ENCODE data around the gene GSDME. TPM values are rescaled to one million over a fixed set of nuclear protein-coding genes. Genes with fewer than 3 reads are reported as not detected.

The GSDME gene
- total RNA-seq, 3 donors from 2014 or later = 12.3 to 33.5 (median 15.1) TPM

DNA sequence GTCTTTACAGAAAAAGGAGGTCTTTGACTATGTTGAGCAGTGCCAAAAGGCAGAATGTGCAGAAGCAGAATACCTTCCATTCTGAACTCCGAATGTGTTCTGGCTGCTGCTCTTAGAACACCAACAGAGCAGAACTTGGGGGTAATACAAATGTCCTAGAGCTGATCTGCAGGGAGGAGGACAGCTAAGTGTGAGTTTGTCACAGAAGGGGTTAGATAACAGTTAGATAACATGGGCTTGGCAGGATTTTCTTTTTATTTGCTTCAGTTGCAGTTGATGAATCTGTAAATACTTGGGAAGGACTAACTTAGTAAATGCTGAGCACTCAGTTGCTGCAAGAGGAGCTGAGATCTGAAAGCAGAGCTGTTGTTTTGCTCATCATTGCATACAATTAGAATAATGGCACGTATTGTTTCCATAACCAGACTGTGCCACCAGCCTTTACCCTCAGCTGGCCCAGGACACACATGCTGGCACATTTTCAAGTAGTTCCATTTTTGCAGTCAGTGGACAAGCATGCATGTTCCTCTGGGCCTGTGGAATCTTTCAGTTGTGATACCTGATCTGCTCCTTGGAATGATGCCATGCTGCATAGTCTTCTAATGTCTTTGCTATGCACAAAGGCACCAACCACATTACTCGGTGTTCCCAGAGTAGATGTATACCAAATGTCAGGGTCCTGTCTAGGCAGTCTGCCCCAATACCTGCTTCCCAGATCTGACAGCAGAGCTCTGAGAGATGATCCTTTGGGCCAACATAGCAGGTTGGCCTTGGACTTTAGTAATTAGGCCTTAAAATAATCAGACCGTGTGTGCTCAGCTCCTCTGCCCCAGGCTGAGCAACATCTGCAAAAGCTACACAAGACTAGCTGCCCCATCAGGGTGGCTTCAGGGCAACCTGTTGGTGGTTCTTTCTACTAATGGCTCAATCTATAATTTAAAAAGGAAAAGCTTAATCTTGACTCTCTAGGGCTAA lies 55.7 kb downstream of the GSDME start:
- Histone ChIP-seq H3K27ac (peak overlapping the region in 1 of 2 donors; percentile 26), H3K4me3 (no peak overlapping the region), H3K4me1 (peaks cover 0 to 9% of the 10 kb centered on the region in 2 donors), H3K9me3 (no peaks in the 10 kb centered on the region), H3K27me3 (no peaks in the 10 kb centered on the region), H3K36me3 (no peaks in the 10 kb centered on the region)
- DNase-seq (ENCODE audit: low spot score in 2 of 2) = peak in 1 of 2 donors; percentile 41
- intact Hi-C loops (cut with DNase I; ENCODE audit: low total_unique reads) = no loop called here
- no peak for TF ChIP-seq POLR2A (IDR thresholded peaks at IDR 0.05)
- TF ChIP-seq POLR2AphosphoS5 (IDR thresholded peaks at IDR 0.05) = no peak

DNA sequence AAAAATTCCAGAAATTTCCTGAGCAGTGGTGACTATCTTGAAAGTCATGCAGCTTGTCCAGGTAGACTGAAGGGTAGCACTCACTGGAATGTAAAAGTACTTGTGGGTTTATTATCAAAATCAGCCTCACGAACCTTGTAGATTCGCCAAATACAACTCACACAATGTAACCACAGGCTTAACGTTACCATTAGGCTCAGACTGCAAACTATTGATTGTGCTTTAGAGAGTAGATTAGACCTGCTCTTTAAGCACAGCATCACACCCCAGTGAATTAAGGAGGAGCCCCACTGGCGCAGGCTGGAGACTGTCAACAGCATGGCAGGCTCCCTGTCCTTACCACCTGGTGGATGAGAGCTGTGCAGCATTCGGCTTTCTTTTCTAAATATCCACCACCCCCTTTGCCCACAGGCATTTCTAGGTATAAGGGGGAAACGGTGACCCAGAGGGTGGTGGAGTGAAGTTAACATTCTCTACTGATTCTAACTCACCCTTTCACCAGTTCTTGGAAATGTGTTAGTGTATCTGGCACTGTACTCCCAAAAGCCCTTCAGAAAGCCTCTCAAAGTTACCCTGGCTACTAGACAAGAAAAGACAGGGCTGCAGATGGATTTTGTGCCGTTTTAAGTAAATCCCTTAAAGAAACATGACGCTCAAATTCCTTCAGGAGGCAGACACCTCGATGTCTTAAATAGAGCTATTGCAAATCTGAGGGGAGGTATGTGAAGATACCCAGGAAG lies 56.6 kb downstream of the GSDME start:
- no peaks in the 10 kb centered on the region for H3K36me3 ChIP-seq
- intact Hi-C loops (cut with DNase I; ENCODE audit: low total_unique reads) = no loop called here

DNA sequence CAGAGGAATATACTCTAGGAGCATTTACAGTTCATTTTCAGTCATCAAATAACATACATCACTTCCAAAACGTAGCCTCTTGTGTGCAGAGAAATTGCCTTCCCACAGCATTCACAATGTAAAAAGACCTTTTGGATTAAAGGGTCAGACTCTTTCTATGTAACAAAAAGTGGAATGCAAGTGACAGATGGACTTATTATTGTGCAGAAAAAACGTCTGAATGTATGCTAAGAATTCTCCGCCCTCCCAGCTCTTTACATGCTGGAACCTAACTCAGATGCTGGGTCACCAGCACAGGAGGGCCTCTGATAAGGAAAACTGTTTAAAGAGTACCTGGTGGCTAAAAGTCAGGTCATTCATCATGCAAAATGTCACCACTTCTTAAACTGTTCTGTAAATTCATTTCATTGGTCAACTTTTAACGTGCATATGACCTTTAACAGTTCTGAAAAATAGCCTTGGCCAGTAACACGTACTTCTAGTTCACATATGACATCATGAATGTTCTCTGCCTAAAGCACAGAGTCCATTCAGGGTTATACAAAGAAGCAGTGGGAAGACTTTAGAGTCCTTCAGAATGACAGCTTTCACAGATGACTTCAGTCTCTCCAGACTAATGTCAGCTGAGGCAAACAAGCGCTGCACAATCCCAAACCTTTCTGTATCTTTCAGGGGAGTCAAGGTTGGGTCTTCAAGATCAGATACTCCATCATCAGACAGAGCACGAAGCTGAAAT lies 58.6 kb downstream of the GSDME start:
- no peaks in the 10 kb centered on the region for H3K27me3 ChIP-seq
- intact Hi-C loops (cut with DNase I; ENCODE audit: low total_unique reads) = no loop called here
- no peaks in the 10 kb centered on the region for H3K9me3 ChIP-seq
- H3K27ac ChIP-seq = no peak overlapping the region
- TF ChIP-seq POLR2A (IDR thresholded peaks at IDR 0.05) (no peak), POLR2AphosphoS5 (IDR thresholded peaks at IDR 0.05) (no peak)
- TF ChIP-seq, protein P1, sequence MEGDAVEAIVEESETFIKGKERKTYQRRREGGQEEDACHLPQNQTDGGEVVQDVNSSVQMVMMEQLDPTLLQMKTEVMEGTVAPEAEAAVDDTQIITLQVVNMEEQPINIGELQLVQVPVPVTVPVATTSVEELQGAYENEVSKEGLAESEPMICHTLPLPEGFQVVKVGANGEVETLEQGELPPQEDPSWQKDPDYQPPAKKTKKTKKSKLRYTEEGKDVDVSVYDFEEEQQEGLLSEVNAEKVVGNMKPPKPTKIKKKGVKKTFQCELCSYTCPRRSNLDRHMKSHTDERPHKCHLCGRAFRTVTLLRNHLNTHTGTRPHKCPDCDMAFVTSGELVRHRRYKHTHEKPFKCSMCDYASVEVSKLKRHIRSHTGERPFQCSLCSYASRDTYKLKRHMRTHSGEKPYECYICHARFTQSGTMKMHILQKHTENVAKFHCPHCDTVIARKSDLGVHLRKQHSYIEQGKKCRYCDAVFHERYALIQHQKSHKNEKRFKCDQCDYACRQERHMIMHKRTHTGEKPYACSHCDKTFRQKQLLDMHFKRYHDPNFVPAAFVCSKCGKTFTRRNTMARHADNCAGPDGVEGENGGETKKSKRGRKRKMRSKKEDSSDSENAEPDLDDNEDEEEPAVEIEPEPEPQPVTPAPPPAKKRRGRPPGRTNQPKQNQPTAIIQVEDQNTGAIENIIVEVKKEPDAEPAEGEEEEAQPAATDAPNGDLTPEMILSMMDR (IDR thresholded peaks at IDR 0.05) = no peak
- no peak overlapping the region for H3K4me3 ChIP-seq
- H3K36me3 ChIP-seq = no peaks in the 10 kb centered on the region
- H3K4me1 ChIP-seq = peaks cover 0 to 9% of the 10 kb centered on the region in 2 donors
- DNase-seq (ENCODE audit: low spot score in 2 of 2) = no peak

More for the DNA sequence above, 56.6 kb downstream of the GSDME start:
- Histone ChIP-seq H3K9me3 (no peaks in the 10 kb centered on the region), H3K27me3 (no peaks in the 10 kb centered on the region), H3K4me3 (no peak overlapping the region), H3K27ac (peak overlapping the region in 1 of 2 donors; percentile 12), H3K4me1 (peaks cover 0 to 9% of the 10 kb centered on the region in 2 donors)
- TF ChIP-seq POLR2AphosphoS5 (IDR thresholded peaks at IDR 0.05) (no peak), POLR2A (IDR thresholded peaks at IDR 0.05) (no peak)
- TF ChIP-seq, protein P1 (IDR thresholded peaks at IDR 0.05) = no peak
- no peak for DNase-seq (ENCODE audit: low spot score in 2 of 2)

DNA sequence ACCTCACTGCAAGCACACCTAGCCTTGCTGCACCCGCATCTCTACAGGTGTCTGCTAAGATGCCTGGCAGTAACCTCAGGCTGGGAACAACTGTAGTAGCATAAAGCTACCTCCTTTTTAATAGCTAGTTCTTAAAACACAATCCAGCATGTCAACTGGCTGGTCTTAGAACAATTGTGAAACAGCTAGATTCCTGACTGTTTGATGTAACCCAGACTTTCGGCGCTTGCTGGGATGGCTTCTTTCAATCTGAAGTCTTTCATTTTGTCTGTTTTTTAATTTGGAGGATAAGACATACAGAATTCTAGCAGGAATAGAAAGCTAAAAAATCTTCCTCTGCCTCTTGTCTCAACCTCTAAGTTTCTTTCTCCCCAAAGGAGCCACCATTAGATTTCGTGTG lies 59.8 kb downstream of the GSDME start:
- intact Hi-C loops (cut with DNase I; ENCODE audit: low total_unique reads) = no loop called here
- H3K4me1 ChIP-seq = peaks cover 0 to 6% of the 10 kb centered on the region in 2 donors
- no peak for TF ChIP-seq POLR2AphosphoS5 (IDR thresholded peaks at IDR 0.05)
- H3K27ac ChIP-seq = no peak overlapping the region
- no peak overlapping the region for H3K4me3 ChIP-seq
- H3K36me3 ChIP-seq = no peaks in the 10 kb centered on the region
- no peak for DNase-seq (ENCODE audit: low spot score in 2 of 2)
- H3K27me3 ChIP-seq = no peaks in the 10 kb centered on the region
- no peaks in the 10 kb centered on the region for H3K9me3 ChIP-seq

DNA sequence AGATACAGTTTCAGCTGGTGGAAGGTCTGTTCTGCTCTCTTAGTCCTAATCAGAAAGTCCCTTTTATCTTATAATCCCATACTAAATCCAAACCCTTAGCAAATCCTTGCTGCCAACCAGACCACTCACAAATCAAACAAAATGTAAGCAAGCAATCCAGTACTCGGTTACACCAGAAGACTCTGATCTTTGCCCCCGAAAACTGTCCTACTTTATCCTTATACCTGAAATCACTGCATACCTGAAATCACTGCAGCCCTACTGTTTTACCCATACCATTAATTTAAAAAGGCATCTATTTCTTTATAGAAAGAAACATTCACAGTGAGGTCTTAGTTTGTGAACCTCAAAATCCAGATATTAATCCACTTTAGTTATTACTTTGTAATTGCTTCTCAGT lies 64.7 kb downstream of the GSDME start:
- H3K4me3 ChIP-seq = no peak overlapping the region
- intact Hi-C loops (cut with DNase I; ENCODE audit: low total_unique reads) = no loop called here
- H3K4me1 ChIP-seq = no peaks in the 10 kb centered on the region
- H3K36me3 ChIP-seq = no peaks in the 10 kb centered on the region
- DNase-seq (ENCODE audit: low spot score in 2 of 2) = no peak
- no peak overlapping the region for H3K27ac ChIP-seq
- H3K27me3 ChIP-seq = no peaks in the 10 kb centered on the region
- no peaks in the 10 kb centered on the region for H3K9me3 ChIP-seq
- TF ChIP-seq POLR2AphosphoS5 (IDR thresholded peaks at IDR 0.05) (no peak), POLR2A (IDR thresholded peaks at IDR 0.05) (no peak)
- TF ChIP-seq, protein P1 (IDR thresholded peaks at IDR 0.05) = no peak
